ENCODE data around the gene SCN1A.

The SCN1A gene

DNA sequence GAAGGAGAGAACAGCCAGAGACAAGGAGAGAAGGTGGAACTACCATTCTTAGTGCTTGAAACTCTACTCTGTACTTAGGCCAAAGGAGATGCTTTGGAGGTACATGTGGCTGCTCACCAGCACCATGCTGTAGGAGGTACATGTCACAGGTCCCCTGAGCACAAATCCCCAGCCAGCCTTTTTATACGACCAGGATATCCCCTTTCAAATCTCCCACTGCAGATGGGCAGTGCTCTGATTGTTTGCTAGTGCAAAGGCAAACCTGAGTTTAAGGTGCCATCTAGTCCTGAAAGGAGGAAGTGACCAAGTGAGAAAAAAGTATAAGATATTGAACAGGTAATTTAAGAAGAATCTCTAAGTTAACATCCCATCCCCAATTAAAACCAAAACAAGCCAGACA is 157.2 kb downstream of the SCN1A start:
- Histone ChIP-seq H3K4me3 (ENCODE audit: low read depth, low read length) (no peak overlapping the region), H3K4me1 (no peaks in the 10 kb centered on the region), H3K36me3 (no peaks in the 10 kb centered on the region), H3K27me3 (no peaks in the 10 kb centered on the region), H3K9me3 (no peaks in the 10 kb centered on the region)
- TF ChIP-seq, protein P1, sequence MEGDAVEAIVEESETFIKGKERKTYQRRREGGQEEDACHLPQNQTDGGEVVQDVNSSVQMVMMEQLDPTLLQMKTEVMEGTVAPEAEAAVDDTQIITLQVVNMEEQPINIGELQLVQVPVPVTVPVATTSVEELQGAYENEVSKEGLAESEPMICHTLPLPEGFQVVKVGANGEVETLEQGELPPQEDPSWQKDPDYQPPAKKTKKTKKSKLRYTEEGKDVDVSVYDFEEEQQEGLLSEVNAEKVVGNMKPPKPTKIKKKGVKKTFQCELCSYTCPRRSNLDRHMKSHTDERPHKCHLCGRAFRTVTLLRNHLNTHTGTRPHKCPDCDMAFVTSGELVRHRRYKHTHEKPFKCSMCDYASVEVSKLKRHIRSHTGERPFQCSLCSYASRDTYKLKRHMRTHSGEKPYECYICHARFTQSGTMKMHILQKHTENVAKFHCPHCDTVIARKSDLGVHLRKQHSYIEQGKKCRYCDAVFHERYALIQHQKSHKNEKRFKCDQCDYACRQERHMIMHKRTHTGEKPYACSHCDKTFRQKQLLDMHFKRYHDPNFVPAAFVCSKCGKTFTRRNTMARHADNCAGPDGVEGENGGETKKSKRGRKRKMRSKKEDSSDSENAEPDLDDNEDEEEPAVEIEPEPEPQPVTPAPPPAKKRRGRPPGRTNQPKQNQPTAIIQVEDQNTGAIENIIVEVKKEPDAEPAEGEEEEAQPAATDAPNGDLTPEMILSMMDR (IDR thresholded peaks at IDR 0.05; ENCODE audit: low read depth, low read length) = no peak
- no peak for DNase-seq

DNA sequence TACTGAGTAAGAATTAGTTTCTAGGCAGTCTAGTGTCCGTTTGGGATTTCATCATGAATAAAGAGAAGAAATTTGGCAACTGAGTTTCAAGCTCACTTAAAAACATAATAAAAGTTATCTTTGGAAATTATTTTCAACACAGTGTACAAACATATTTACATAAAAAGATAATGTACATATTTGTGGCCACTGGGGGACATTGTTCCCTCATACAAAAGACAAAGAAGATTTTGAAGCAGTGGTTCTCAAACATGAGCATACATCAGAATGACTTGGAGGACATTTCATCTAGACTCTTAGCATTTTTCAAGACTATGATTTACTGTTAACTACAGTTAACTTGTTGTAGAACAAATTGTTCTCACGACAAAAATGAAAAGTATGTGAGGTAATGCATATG is 158.6 kb downstream of the SCN1A start:
- H3K9me3 ChIP-seq = no peaks in the 10 kb centered on the region
- no peak overlapping the region for H3K4me3 ChIP-seq (ENCODE audit: low read depth, low read length)
- H3K36me3 ChIP-seq = no peaks in the 10 kb centered on the region
- no peak for DNase-seq
- H3K4me1 ChIP-seq = no peaks in the 10 kb centered on the region
- H3K27me3 ChIP-seq = no peaks in the 10 kb centered on the region
- TF ChIP-seq, protein P1 (IDR thresholded peaks at IDR 0.05; ENCODE audit: low read depth, low read length) = peak; percentile 14; the same call in 1 of the 2 replicates

DNA sequence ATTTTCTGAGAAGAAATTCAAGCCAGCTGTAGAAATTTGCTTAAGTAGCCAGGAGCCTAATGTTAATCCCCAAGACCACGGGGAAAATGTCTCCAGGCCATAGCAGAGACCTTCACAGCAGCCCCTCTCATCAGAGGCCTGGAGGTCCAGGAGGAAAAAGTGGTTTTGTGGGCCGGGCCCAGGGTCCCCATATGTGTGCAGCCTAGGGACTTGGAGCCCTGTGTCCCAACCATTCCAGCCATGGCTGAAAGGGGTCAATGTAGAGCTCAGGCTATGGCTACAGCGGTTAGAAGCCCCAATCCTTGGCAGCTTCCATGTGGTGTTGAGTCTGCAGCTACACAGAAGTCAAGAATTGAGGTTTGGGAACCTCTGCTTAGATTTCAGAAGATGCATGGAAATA is 160.1 kb downstream of the SCN1A start:
- H3K27me3 ChIP-seq = no peaks in the 10 kb centered on the region
- H3K4me1 ChIP-seq = no peaks in the 10 kb centered on the region
- no peaks in the 10 kb centered on the region for H3K36me3 ChIP-seq
- no peak overlapping the region for H3K4me3 ChIP-seq (ENCODE audit: low read depth, low read length)
- no peaks in the 10 kb centered on the region for H3K9me3 ChIP-seq
- TF ChIP-seq, protein P1 (IDR thresholded peaks at IDR 0.05; ENCODE audit: low read depth, low read length) = no peak
- DNase-seq = no peak

GRCh38 chr2:165961818-165962217 is 166.0 kb downstream of the SCN1A start:
- DNase-seq = no peak
- no peaks in the 10 kb centered on the region for H3K27me3 ChIP-seq
- no peaks in the 10 kb centered on the region for H3K4me1 ChIP-seq
- no peaks in the 10 kb centered on the region for H3K9me3 ChIP-seq
- H3K36me3 ChIP-seq = no peaks in the 10 kb centered on the region
- H3K4me3 ChIP-seq (ENCODE audit: low read depth, low read length) = no peak overlapping the region
- TF ChIP-seq, protein P1 (IDR thresholded peaks at IDR 0.05; ENCODE audit: low read depth, low read length) = no peak

DNA sequence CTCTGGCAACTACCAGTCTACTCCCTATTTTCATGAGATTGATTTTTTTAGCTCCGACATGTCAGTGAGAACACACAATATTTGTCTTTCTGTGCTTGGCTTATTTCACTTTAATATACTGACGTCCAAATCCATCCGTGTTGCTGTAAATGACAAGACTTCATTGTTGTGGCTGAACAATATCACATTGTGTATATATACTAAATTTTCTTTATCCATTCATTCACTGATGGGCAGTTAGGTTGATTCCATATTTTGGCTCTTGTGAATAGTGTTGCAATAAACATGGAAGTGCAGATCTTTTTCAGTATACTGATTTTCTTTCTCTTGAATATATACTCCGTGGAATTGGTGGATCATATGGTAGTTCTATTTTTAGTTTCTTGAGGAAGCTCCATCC is 168.4 kb downstream of the SCN1A start:
- no peak for DNase-seq
- TF ChIP-seq, protein P1 (IDR thresholded peaks at IDR 0.05; ENCODE audit: low read depth, low read length) = no peak
- no peaks in the 10 kb centered on the region for H3K4me1 ChIP-seq
- H3K4me3 ChIP-seq (ENCODE audit: low read depth, low read length) = no peak overlapping the region
- H3K36me3 ChIP-seq = no peaks in the 10 kb centered on the region
- no peaks in the 10 kb centered on the region for H3K9me3 ChIP-seq
- no peaks in the 10 kb centered on the region for H3K27me3 ChIP-seq

DNA sequence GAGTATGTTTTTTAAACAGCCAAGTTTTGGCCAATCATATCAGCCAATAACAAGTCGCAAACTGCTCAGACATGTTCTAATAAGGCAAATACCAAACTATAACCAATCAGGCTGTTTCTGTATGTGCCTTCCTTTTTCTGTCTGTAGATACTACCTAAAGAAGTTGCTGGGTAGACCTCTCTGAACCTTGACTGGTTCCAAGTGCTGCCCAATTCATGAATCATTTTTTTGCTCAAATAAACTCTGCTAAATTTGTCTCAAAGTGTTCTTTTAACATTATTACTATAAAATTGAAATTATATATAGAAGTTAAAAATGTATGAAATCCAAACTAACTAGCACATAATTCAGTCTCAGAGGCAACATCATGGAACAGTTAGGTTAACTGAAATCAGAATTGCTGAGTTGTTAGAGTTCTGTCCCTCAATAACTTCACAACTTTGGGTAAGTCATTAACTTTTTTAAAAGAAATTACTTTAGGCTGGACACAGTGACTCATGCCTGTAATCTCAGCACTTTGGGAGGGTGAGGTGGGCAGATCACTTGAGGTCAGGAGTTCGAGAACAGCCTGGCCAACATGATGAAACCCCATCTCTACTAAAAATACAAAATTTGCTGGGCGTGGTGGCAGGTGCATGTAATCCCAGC is 169.4 kb downstream of the SCN1A start:
- TF ChIP-seq, protein P1 (IDR thresholded peaks at IDR 0.05; ENCODE audit: low read depth, low read length) = no peak
- no peak for DNase-seq
- Histone ChIP-seq H3K9me3 (no peaks in the 10 kb centered on the region), H3K27me3 (no peaks in the 10 kb centered on the region), H3K36me3 (no peaks in the 10 kb centered on the region), H3K4me1 (no peaks in the 10 kb centered on the region), H3K4me3 (ENCODE audit: low read depth, low read length) (no peak overlapping the region)
